ENCODE data around the gene SNAPC1. TPM values are rescaled to one million over a fixed set of nuclear protein-coding genes. Genes with fewer than 3 reads are reported as not detected.
A peak's percentile ranks its signal among the peaks of the same experiment; 100 is the strongest.

SNAPC1 gene
- total RNA-seq, 1 donor = 9.9 TPM

DNA sequence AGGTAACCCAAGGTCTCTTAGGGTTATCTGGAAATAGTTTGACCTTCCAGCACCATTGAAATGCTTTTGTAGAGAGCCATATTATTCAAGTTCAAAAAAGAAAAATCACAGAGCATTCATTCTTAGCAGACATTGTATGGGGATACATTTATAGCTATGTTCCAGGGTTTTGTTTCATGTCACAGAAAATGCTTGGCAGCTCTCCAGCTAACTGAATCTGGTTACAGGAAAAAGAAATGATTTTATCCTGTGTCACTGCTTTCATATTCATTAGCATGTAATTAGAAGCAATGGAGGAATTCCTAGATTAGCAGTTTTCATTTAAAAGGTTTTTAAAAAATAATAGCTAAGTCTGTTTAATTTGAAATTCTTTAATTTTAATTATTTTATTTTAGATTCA is 78.9 kb downstream of the SNAPC1 start:
- no peak overlapping the region for H3K4me3 ChIP-seq (ENCODE audit: low read depth, low read length)
- DNase-seq (ENCODE audit: low read depth) = peak; percentile 4
- TF ChIP-seq, protein P1, sequence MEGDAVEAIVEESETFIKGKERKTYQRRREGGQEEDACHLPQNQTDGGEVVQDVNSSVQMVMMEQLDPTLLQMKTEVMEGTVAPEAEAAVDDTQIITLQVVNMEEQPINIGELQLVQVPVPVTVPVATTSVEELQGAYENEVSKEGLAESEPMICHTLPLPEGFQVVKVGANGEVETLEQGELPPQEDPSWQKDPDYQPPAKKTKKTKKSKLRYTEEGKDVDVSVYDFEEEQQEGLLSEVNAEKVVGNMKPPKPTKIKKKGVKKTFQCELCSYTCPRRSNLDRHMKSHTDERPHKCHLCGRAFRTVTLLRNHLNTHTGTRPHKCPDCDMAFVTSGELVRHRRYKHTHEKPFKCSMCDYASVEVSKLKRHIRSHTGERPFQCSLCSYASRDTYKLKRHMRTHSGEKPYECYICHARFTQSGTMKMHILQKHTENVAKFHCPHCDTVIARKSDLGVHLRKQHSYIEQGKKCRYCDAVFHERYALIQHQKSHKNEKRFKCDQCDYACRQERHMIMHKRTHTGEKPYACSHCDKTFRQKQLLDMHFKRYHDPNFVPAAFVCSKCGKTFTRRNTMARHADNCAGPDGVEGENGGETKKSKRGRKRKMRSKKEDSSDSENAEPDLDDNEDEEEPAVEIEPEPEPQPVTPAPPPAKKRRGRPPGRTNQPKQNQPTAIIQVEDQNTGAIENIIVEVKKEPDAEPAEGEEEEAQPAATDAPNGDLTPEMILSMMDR (IDR thresholded peaks at IDR 0.05; ENCODE audit: insufficient read depth, low read length) = no peak

Other genes starting within 250 kb of the SNAPC1 start
- 258 and 553 TPM in 2 replicates for gene HIF1A, start 66.9 kb upstream of the SNAPC1 start, total RNA-seq (ENCODE audit: low replicate concordance)
- 1.6 TPM in 1 of 2 replicates, not detected in the other for gene SYT16, start 50.3 kb downstream of the SNAPC1 start, total RNA-seq (ENCODE audit: low replicate concordance)

Measured in fibroblast of the aortic adventitia (primary cell).